PFSK-1 (cell line): ENCODE results near the gene LCN6.

Experiments
- FOXP2 ChIP-seq: optimal IDR thresholded peaks from 2 replicates; pipeline ENCODE3; 2011; ENCODE audit warnings: borderline replicate concordance, control low read depth, inconsistent platforms; ENCODE audit not compliant: insufficient read depth; ENCODE audit errors: extremely low read length, extremely low read depth
- POLR2AphosphoS5 ChIP-seq: IDR thresholded peaks from 2 replicates; pipeline ENCODE4 v1.6.1; 2012; ENCODE audit warnings: low read depth, mild to moderate bottlenecking, control low read depth, low read length, moderate library complexity
- SIN3A ChIP-seq: IDR thresholded peaks from 2 replicates; pipeline ENCODE4 v1.6.1; 2012; ENCODE audit warnings: mild to moderate bottlenecking, low read length, moderate library complexity, borderline replicate concordance; ENCODE audit not compliant: insufficient read depth
- TAF1 ChIP-seq: IDR thresholded peaks from 2 replicates; pipeline ENCODE4 v1.6.1; 2012; ENCODE audit warnings: low read length, control low read depth, borderline replicate concordance; ENCODE audit not compliant: insufficient read depth
- TF ChIP-seq, protein P1 (sequence below), 2 experiments: IDR thresholded peaks; 2 replicates each; pipeline versions ENCODE4 v1.6.1 to v1.8.0; 2011 to 2012; ENCODE audit warnings: low read depth in 2 of 2, low read length in 2 of 2, control low read depth in 1 of 2, inconsistent platforms in 1 of 2, mild to moderate bottlenecking in 1 of 2, moderate library complexity in 1 of 2; ENCODE audit not compliant: insufficient read depth in 1 of 2

LCN6 gene

DNA sequence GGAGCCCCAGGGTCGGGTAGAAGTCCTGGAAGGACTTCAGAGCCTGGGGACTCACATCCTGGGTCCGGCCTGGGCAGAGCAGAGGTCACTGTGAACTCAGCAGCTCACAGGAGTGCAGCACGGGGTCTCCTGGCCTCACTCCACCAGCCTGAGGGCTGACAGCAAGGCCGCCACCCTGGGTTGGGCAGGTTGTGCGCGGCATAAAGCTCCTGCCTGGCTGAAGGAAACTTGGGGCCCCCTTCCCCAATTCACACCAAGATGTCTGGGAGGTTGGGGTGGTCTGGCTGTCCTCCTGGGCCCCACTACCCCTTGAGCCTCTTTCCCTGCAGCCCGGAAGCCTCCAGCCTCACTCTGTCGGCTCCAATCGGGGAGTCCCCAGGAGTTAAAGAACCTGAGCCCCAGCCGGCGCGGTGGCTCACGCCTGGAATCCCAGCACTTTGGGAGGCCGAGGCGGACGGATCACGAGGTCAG lies 13.9 kb upstream of the LCN6 start:
- TF ChIP-seq TAF1: no peak
- no peak for TF ChIP-seq FOXP2
- TF ChIP-seq, protein P1, sequence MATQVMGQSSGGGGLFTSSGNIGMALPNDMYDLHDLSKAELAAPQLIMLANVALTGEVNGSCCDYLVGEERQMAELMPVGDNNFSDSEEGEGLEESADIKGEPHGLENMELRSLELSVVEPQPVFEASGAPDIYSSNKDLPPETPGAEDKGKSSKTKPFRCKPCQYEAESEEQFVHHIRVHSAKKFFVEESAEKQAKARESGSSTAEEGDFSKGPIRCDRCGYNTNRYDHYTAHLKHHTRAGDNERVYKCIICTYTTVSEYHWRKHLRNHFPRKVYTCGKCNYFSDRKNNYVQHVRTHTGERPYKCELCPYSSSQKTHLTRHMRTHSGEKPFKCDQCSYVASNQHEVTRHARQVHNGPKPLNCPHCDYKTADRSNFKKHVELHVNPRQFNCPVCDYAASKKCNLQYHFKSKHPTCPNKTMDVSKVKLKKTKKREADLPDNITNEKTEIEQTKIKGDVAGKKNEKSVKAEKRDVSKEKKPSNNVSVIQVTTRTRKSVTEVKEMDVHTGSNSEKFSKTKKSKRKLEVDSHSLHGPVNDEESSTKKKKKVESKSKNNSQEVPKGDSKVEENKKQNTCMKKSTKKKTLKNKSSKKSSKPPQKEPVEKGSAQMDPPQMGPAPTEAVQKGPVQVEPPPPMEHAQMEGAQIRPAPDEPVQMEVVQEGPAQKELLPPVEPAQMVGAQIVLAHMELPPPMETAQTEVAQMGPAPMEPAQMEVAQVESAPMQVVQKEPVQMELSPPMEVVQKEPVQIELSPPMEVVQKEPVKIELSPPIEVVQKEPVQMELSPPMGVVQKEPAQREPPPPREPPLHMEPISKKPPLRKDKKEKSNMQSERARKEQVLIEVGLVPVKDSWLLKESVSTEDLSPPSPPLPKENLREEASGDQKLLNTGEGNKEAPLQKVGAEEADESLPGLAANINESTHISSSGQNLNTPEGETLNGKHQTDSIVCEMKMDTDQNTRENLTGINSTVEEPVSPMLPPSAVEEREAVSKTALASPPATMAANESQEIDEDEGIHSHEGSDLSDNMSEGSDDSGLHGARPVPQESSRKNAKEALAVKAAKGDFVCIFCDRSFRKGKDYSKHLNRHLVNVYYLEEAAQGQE (IDR thresholded peaks at IDR 0.05; ENCODE audit: insufficient read depth in 1 of 2, low read depth in 2 of 2, low read length in 2 of 2): no peak
- no peak for TF ChIP-seq SIN3A
- no peak for TF ChIP-seq POLR2AphosphoS5

DNA sequence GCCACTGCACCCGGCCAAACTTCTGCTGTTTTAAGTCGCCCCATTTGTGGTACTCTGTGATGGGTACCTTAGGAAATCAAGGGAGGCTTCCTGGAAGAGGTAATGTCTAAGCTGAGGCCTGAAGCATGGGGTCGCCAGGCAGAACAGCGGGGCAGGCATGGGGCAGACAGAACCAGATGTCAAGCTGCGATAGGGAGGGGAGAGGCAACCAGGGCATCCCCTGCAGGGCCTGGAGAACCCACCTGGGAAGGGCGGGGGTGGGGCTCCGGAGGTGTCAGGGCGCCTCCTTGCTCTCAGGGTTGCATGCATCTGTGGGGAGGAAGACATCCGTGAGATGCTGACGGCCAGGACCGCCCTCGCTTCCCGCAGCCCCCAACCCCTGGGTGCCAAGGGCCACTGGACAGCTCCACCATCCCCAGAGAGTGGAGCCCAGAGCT lies 13.2 kb upstream of the LCN6 start:
- TF ChIP-seq SIN3A (no peak), TAF1 (no peak), FOXP2 (no peak), POLR2AphosphoS5 (no peak)
- TF ChIP-seq, protein P1 (IDR thresholded peaks at IDR 0.05; ENCODE audit: insufficient read depth in 1 of 2, low read depth in 2 of 2, low read length in 2 of 2): no peak

DNA sequence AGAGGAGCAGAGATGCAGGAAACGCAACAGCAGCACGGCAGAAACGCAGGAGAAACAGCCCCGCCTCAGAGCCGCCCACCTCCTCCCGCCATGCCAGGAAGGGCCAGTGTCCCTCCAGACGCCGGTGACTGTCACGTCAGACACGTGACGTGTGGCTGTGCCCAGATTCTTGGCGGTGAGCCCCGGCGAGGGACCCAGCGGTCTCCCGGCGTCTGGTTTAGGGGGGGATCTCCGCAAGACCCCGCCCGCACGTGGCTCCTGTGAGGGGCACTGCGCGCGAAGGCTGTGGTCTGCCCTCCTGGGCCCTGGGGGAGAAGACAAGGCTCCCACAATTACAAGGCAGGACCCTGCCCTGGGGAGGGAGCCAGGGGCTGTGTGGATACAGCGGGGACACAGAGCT lies 12.1 kb upstream of the LCN6 start:
- TF ChIP-seq SIN3A (no peak), POLR2AphosphoS5 (no peak), FOXP2 (no peak), TAF1 (no peak)
- TF ChIP-seq, protein P1 (IDR thresholded peaks at IDR 0.05; ENCODE audit: insufficient read depth in 1 of 2, low read depth in 2 of 2, low read length in 2 of 2): no peak

DNA sequence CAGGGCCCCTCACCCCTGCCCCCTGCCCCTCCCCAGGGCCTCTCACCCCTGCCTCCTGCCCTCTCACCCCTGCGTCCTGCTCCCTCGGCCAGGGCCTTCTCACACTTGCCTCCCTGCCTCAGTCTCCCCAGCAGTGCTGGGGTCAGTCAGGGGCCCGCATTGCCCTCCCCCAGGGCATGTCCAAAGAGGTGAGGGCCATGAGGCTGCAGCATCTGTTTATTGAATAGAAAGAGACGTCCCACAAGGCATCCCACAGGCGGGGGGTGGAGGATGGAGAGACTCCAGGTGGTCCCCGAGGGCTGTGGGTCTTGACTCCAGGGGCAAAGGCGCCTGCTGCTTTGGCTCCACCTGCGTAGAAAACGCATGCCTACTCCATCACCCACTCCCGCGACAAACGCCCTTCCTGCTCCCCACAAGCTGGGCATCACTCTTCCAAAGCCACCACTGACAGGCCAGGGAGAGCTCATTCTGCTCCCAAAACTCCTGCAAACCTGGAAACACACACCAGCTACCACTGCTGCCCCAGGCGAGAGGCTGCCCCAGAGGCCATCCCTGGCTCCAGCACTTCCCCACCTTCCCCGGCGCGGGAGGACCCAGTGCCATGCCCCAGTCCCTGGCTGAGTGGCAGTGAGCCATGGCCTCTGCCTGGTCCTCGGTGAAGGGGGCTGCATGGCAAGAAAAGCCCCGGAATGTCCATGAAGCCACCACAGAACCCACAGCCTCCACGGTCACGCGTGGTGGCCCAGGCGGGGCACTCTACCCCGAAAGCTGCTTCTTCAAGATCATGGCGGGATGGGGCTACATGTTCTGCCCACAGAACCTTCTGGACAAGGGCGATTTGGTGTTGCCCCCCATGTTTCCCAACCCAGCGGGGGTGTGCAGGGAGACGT lies 11.4 kb upstream of the LCN6 start:
- TF ChIP-seq SIN3A (no peak), TAF1 (no peak), POLR2AphosphoS5 (no peak)

DNA sequence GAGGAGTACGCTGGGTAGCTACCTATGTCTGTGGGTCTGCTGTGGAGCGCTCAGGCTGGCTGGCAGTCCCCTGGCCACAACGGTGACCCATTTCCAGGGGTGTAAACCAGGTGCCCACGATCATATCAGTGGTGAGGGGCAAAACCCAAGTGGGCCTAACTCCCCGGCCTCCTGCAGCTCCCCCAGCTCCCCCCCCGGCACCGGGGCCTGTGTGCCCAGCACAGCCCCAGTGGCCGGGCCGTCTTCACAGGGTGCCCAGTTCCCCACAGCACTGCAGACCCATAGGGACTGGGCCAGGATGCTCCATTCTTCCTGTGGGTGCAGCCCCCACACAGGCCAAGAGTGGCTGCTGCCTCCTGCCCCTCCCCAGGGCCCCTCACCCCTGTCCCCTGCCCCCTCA lies 10.7 kb upstream of the LCN6 start:
- TF ChIP-seq SIN3A: no peak
- TF ChIP-seq, protein P1 (IDR thresholded peaks at IDR 0.05; ENCODE audit: insufficient read depth in 1 of 2, low read depth in 2 of 2, low read length in 2 of 2): no peak
- no peak for TF ChIP-seq FOXP2
- TF ChIP-seq POLR2AphosphoS5: no peak
- TF ChIP-seq TAF1: no peak
